Neural crest cell (in vitro differentiated cells): ENCODE data around the gene ELFN2. TPM values are rescaled to one million over a fixed set of nuclear protein-coding genes. Genes with fewer than 3 reads are reported as not detected.
A peak's percentile ranks its signal among the peaks of the same experiment; 100 is the strongest.

Experiments
- DNase-seq: peaks from one replicate; pipeline ENCODE4 v3.0.0; 2021; ENCODE audit warnings: low read depth, mixed read lengths, low spot score
- H3K27ac Mint-ChIP-seq: one replicate; pipeline ENCODE4 v1.8.0; 2021; ENCODE audit warnings: mild to moderate bottlenecking, mixed read lengths; ENCODE audit not compliant: unreplicated experiment
- H3K27me3 Mint-ChIP-seq: 2 replicates; pipeline ENCODE4 v1.8.0; 2021; ENCODE audit warnings: low read depth, mild to moderate bottlenecking, mixed read lengths
- H3K36me3 Mint-ChIP-seq: 2 replicates; pipeline ENCODE4 v1.8.0; 2021; ENCODE audit warnings: low read depth, mild to moderate bottlenecking, mixed read lengths
- H3K4me1 Mint-ChIP-seq: 2 replicates; pipeline ENCODE4 v1.8.0; 2021; ENCODE audit warnings: mixed read lengths
- H3K4me3 Mint-ChIP-seq: one replicate; pipeline ENCODE4 v1.8.0; 2021; ENCODE audit warnings: mild to moderate bottlenecking, mixed read lengths
- H3K9me3 Mint-ChIP-seq: 2 replicates; pipeline ENCODE4 v1.8.0; 2021; ENCODE audit warnings: mixed read lengths
- CTCF ChIP-seq: fragments of 200-600 bp; sonication (generic); conservative IDR thresholded peaks from 2 replicates; pipeline ENCODE4 v1.5.0; 2021; ENCODE audit warnings: antibody characterized with exemption, mild to moderate bottlenecking
- total RNA-seq: library from RNA; stranded (reverse); gene quantifications from 2 replicates; pipeline ENCODE4 v1.2.1, GENCODE V29; 2021

Gene ELFN2
- total RNA-seq, 1 donor from 2014 or later: 0.09 TPM

- Mint-ChIP-seq H3K36me3 (no peaks in the 10 kb centered on the region), H3K9me3 (no peaks in the 10 kb centered on the region), H3K27ac (no peak overlapping the region), H3K4me1 (peaks cover 10% of the 10 kb centered on the region), H3K27me3 (no peaks in the 10 kb centered on the region), H3K4me3 (no peak overlapping the region)
- TF ChIP-seq CTCF: no peak
- no peak for DNase-seq
These were observed 19.4 kb downstream of the ELFN2 start for GRCh38 chr22:37407856-37408255.

GRCh38 chr22:37406441-37407235, 20.6 kb downstream of the ELFN2 start:
- no peaks in the 10 kb centered on the region for H3K36me3 Mint-ChIP-seq
- no peak overlapping the region for H3K4me3 Mint-ChIP-seq
- H3K4me1 Mint-ChIP-seq: peaks cover 10% of the 10 kb centered on the region
- DNase-seq: no peak
- TF ChIP-seq CTCF: no peak
- no peaks in the 10 kb centered on the region for H3K27me3 Mint-ChIP-seq
- no peak overlapping the region for H3K27ac Mint-ChIP-seq
- no peaks in the 10 kb centered on the region for H3K9me3 Mint-ChIP-seq

- H3K27ac Mint-ChIP-seq: no peak overlapping the region
- H3K36me3 Mint-ChIP-seq: no peaks in the 10 kb centered on the region
These were observed 23.2 kb downstream of the ELFN2 start for GRCh38 chr22:37404091-37404490.

GRCh38 chr22:37403267-37403960, 23.9 kb downstream of the ELFN2 start:
- TF ChIP-seq CTCF: no peak
- Mint-ChIP-seq H3K9me3 (no peaks in the 10 kb centered on the region), H3K4me3 (no peak overlapping the region), H3K27ac (peak overlapping the region; percentile 58), H3K4me1 (peaks cover 10% of the 10 kb centered on the region), H3K36me3 (no peaks in the 10 kb centered on the region), H3K27me3 (no peaks in the 10 kb centered on the region)
- DNase-seq: no peak

More at GRCh38 chr22:37404091-37404490, 23.2 kb downstream of the ELFN2 start:
- no peak for DNase-seq
- Mint-ChIP-seq H3K9me3 (no peaks in the 10 kb centered on the region), H3K4me3 (no peak overlapping the region), H3K27me3 (no peaks in the 10 kb centered on the region), H3K4me1 (peaks cover 10% of the 10 kb centered on the region)
- no peak for TF ChIP-seq CTCF

- Mint-ChIP-seq H3K27ac (no peak overlapping the region), H3K27me3 (no peaks in the 10 kb centered on the region)
These were observed 25.1 kb downstream of the ELFN2 start for GRCh38 chr22:37402184-37402506.

More at GRCh38 chr22:37402184-37402506, 25.1 kb downstream of the ELFN2 start:
- H3K36me3 Mint-ChIP-seq: no peaks in the 10 kb centered on the region
- H3K4me1 Mint-ChIP-seq: peaks cover 10% of the 10 kb centered on the region
- no peak for TF ChIP-seq CTCF
- no peaks in the 10 kb centered on the region for H3K9me3 Mint-ChIP-seq
- DNase-seq: no peak
- H3K4me3 Mint-ChIP-seq: no peak overlapping the region
